Neuron (in vitro differentiated cells): Measurements from ENCODE around the gene REXO1.

Experiments
- H2AFZ ChIP-seq: one replicate; pipeline ENCODE4 v1.6.1; 2013; ENCODE audit warnings: low read depth, mild to moderate bottlenecking, inconsistent platforms, low read length, moderate library complexity
- H3K27me3 ChIP-seq: one replicate; pipeline ENCODE4 v1.6.1; 2013; ENCODE audit warnings: low read length; ENCODE audit not compliant: insufficient read depth
- H3K36me3 ChIP-seq: one replicate; pipeline ENCODE4 v1.6.1; 2013; ENCODE audit warnings: low read length; ENCODE audit not compliant: insufficient read depth
- H3K4me1 ChIP-seq: one replicate; pipeline ENCODE4 v1.6.1; 2013; ENCODE audit warnings: low read length; ENCODE audit not compliant: insufficient read depth
- H3K4me3 ChIP-seq: 2 replicates; pipeline ENCODE4 v1.5.1; 2013; ENCODE audit warnings: mild to moderate bottlenecking, low read length, moderate library complexity
- H3K9me3 ChIP-seq: one replicate; pipeline ENCODE4 v1.6.1; 2013; ENCODE audit warnings: low read length

The REXO1 gene

DNA sequence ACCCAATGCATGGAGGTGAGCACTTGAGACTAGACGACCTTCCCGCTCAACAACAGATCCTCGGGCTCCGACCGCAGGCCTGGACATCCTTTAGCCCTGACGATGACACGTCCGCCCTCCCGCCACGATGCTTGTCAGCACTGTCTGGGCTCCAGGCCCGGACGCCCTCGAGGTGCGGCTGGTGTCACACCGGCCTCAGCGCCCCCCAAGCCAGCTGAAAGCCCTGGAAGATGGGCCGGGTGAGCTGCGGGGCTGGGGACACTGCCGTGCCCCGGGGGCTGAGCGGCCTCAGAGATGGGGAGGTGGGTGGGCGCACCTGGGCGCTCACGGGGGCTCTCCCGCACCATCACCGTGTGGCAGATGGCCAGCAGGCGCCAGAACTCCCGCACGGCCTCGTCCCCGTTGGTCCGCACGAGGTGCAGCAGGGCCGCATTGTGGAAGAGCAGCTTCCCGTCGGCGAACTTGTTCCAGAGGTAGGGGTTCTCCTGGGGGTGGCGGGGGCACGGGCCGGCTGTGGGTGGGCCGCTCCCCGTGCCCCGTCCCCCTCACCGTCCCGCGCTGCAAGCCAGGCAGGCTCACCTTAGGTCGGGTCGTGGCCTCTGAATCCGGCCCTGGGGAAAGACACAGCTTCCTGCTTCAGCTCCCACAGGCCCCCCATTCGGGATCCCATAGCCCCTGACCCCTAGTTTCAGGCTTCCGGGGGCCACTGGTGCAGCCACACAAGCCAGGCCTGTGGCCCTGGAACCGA, 51.7 kb downstream of the REXO1 start:
- H3K4me1 ChIP-seq = no peaks in the 10 kb centered on the region
- H3K9me3 ChIP-seq = no peaks in the 10 kb centered on the region
- H3K4me3 ChIP-seq = no peak overlapping the region
- H3K36me3 ChIP-seq = no peaks in the 10 kb centered on the region
- no peak overlapping the region for H2AFZ ChIP-seq
- H3K27me3 ChIP-seq = peaks cover 9% of the 10 kb centered on the region

DNA sequence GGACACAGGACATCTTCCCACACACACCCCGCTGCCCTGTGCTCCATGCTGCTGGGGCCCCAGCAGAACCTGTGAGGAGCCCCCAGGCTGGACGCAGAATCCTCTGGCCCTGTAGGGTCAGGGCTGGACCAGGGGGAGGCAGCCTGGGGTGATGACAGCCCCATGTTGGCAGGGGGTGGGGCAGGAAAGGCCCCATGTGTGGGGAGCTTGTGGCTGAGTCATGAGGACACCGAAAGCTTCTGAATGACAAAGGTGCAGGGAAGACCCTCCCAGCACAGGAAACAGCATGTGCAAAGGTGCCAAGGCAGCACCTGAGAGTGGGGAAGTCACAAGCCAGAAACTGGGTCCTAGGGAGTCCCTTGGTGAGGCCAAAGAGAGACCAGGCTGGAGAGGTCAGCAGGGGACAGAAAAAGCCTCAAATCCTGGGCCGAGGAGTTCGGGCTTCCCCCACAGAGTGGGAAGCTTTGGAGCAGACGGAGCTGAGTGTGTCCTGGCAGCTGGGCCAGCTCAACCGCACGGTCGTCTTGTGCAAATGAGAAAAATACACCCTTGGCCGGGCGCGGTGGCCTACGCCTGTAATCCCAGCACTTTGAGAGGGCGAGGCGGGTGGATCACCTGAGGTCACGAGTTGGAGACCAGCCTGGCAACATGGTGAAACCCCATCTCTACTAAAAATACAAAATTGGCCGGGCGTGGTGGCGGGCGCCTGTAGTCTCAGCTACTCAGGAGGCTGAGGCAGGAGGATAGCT, 53.7 kb downstream of the REXO1 start:
- Histone ChIP-seq H3K4me1 (no peaks in the 10 kb centered on the region), H2AFZ (no peak overlapping the region), H3K9me3 (no peaks in the 10 kb centered on the region), H3K27me3 (peaks cover 9% of the 10 kb centered on the region), H3K4me3 (no peak overlapping the region), H3K36me3 (no peaks in the 10 kb centered on the region)

DNA sequence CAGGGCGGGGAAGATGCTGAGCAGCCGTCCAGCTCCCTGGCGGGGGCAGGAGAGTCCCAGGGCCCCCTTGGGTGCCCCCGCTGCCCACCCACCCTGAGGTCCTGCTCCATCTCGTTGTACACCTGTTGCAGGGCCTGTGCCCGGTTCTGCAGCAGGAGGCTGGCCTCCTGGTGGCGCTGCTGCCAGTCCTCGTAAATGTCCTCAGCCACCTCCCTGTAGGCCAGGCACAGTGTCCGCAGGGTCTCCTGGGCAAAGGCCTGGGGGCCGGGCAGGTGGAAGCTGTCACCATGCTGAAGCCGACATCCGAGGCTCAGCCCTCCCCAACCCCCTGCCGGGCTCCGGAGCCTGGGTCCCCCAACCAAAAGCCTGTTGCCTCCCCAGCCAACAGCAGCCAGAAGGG, 56.4 kb downstream of the REXO1 start:
- Histone ChIP-seq H3K4me1 (no peaks in the 10 kb centered on the region), H3K4me3 (no peak overlapping the region), H2AFZ (no peak overlapping the region), H3K27me3 (peaks cover 20% of the 10 kb centered on the region), H3K36me3 (no peaks in the 10 kb centered on the region), H3K9me3 (no peaks in the 10 kb centered on the region)

DNA sequence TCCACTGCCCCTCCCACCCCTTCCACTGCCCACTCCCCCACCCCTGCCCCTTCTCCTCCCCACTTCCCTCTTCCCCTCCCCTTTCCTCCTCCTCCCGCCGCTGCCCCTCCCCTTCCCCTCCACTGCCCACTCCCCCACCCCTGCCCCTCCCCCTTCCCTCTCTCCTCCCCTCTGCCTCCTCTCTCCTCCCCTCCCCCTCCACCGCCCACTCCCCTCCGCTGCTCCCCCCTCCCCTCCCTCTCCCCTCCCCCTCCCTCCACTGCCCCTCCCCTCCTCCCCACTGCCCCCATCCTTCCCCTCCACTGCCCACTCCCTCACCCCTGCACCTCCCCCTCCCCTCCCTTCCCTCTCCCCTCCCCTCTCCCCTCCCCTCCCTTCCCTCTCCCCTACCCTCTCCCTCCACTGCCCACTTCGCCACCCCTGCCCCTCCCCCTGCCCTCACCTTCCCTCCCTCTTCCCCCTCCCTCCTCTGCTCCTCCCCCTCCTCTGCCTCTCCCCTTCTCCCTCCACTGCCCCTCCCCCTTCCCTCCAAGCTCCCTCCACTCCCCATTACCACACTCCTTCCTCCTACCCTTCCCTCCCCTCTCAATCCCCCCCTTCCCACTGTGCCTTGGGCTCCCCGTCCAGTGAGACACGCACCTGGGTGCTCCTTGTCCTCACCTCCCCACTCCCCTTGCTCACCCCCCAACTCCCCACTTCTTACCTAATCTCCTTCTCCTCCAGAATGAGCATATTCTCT, 58.1 kb downstream of the REXO1 start:
- peaks cover 15% of the 10 kb centered on the region for H3K27me3 ChIP-seq
- H2AFZ ChIP-seq = no peak overlapping the region
- no peaks in the 10 kb centered on the region for H3K9me3 ChIP-seq
- no peaks in the 10 kb centered on the region for H3K36me3 ChIP-seq
- H3K4me1 ChIP-seq = no peaks in the 10 kb centered on the region
- H3K4me3 ChIP-seq = no peak overlapping the region

DNA sequence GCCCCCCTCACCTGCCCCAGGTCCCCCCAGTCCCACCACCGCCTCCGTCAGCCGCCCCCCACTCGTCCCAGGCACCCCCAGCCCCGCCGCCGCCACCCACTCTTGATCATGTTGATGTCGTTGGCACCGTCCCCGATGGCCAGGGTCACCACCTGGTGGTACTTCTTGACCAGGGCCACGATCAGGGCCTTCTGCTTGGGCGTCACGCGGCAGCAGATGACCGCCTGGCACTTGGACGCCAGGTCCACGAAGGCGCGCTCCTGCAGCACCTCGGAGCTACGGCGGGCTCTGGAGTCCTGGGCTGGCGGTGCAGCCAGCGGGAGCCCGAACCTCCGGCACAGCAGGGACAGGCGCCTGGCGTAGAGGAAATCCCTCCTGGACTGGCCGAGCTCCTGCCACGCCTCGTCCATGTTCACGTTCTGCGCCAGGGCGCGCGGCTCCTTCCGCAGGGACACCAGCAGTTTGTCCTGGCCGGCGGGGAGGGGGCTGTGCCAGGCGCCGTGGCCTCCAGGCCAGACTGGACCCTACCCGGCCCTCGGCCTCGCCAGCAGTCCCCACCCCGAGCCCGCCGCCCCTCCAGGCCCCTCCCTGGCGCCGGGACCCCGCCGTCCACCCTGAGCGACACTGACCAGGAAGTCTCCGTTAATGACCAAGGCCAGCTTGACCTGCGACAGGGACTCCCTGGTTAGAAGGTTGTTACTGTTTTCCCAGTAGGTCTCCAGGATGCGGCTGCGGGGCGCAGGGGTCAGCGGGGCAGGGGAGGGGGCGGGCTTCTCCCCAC, 58.8 kb downstream of the REXO1 start:
- Histone ChIP-seq H3K4me1 (no peaks in the 10 kb centered on the region), H3K27me3 (peaks cover 17% of the 10 kb centered on the region), H2AFZ (no peak overlapping the region), H3K9me3 (no peaks in the 10 kb centered on the region), H3K4me3 (no peak overlapping the region), H3K36me3 (no peaks in the 10 kb centered on the region)

DNA sequence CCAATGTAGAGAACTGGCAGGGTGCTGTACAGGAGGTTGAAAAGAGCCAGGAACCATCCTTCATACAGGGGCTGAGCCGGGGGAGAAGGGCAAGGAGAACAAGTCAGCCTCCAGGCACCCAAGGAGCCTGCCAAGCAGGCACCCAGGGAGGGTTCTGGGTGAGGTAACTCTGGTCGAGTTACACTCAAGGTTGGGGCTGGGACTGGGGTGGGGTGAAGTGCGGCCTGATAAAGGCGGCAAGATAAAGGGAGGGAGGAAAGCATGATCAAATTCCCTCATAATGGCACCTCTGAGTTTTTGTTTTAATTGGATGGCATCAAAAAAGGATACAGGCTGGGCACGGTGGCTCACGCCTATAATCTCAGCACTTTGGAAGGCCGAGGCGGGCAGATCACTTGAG, 61.2 kb downstream of the REXO1 start:
- Histone ChIP-seq H3K27me3 (peaks cover 31% of the 10 kb centered on the region), H3K4me1 (no peaks in the 10 kb centered on the region), H3K4me3 (no peak overlapping the region), H3K36me3 (no peaks in the 10 kb centered on the region), H3K9me3 (peaks cover 12% of the 10 kb centered on the region), H2AFZ (no peak overlapping the region)

DNA sequence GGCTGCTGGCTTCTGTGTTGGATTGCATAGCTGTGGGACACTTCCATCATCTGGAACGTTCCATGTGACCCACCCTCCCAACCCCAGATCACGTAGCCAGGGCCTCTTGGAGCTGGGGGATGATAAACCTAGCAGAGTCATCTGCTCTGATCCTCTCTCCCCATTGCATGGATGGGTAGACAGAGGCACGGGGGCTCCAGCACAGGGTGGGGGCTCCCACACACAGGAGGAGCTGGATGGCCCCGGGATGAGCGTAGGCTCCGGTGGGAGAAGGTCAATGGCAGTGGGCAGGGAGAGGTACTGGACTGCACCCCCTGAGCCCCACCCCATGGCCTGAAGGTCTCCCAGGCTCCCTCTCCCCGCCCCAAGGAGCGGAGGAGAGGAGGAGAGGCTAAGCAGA, 61.6 kb downstream of the REXO1 start:
- H3K4me3 ChIP-seq = no peak overlapping the region
- peaks cover 29% of the 10 kb centered on the region for H3K27me3 ChIP-seq
- no peaks in the 10 kb centered on the region for H3K36me3 ChIP-seq
- no peaks in the 10 kb centered on the region for H3K4me1 ChIP-seq
- H3K9me3 ChIP-seq = peaks cover 14% of the 10 kb centered on the region
- no peak overlapping the region for H2AFZ ChIP-seq

DNA sequence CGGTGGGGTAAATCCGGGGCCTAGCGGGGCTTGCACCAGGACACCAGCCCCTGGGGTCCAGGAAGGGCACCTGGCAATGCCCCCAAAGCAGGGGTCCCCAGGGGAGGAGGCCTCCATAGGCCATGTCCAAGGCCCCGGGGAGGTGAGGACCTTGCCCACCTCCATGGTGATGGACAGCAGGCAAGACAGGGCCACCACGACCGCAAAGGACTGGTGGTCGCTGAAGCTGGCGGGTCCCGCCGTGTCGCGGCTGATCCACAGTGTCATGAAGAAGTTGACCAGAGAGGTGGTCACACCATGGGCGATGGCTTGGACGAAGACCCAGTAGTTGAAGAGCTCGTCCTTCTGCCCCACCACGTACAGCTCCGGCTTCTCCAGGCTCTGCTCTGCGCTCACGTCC, 63.0 kb downstream of the REXO1 start:
- Histone ChIP-seq H3K36me3 (no peaks in the 10 kb centered on the region), H3K27me3 (peaks cover 33% of the 10 kb centered on the region), H3K4me3 (no peak overlapping the region), H3K4me1 (no peaks in the 10 kb centered on the region), H3K9me3 (peaks cover 14% of the 10 kb centered on the region), H2AFZ (no peak overlapping the region)

DNA sequence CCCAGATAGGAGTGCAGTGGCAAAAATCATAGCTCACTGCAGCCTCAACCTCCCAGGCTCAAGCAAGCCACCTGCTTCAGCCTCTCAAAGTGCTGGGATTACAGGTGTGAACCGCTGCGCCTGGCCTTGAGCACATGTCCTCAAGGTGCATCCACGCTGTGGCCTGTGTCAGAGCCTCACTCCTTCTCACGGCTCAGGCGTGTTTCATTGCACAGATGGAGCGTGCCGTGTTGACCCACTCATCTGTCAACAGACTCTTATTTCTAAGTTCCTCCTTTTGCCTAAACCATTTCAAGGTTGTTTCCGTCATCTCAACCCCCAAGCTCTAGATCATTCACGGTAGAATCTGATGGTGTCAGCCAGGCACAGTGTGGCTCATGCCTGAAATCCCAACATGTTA, 64.4 kb downstream of the REXO1 start:
- H3K4me3 ChIP-seq = no peak overlapping the region
- peaks cover 38% of the 10 kb centered on the region for H3K27me3 ChIP-seq
- no peak overlapping the region for H2AFZ ChIP-seq
- H3K36me3 ChIP-seq = no peaks in the 10 kb centered on the region
- peaks cover 2% of the 10 kb centered on the region for H3K4me1 ChIP-seq
- peaks cover 17% of the 10 kb centered on the region for H3K9me3 ChIP-seq

DNA sequence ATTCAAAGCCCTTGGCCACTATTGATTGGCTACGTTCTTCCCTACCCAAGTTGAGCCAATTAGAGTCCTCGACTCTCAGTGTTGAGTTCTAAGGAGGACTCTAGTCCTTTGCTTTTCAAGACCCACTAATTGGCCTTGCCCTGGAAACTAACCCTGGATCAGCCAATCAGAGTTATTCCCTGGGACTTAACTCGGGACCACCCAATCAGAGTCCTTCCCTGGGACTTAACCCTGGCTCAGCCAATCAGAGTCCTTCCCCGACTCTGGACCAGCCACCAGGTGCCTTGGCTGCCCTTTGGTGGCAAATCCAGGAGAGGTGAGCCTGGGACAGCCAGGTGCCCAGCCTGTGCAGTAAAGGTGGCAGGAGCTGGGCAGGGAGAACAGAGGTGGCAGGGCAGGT, 64.9 kb downstream of the REXO1 start:
- Histone ChIP-seq H2AFZ (no peak overlapping the region), H3K36me3 (no peaks in the 10 kb centered on the region), H3K27me3 (peaks cover 38% of the 10 kb centered on the region), H3K4me3 (no peak overlapping the region), H3K9me3 (peaks cover 17% of the 10 kb centered on the region), H3K4me1 (peaks cover 2% of the 10 kb centered on the region)

DNA sequence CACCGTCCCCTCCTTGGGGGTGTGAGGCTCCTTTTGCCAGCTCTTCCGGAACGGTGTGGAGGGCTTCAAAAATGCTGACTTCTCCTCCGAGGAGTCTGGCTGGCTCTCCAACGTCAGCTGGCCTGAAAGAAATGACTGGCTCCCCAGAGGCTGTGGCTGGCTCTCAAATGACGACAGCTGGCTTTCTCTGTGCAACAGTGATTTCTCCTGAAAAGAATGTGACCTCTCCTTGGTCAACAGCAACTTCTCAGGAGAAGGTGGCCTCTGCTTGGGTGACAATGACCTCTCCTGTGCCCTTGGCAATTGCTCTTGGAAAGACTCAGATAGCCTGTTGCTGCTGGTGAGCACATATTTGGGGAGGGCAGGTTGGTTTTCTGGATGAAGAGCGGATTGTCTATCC, 65.8 kb downstream of the REXO1 start:
- no peak overlapping the region for H2AFZ ChIP-seq
- peaks cover 40% of the 10 kb centered on the region for H3K27me3 ChIP-seq
- H3K4me3 ChIP-seq = no peak overlapping the region
- peaks cover 17% of the 10 kb centered on the region for H3K9me3 ChIP-seq
- H3K36me3 ChIP-seq = no peaks in the 10 kb centered on the region
- H3K4me1 ChIP-seq = peaks cover 2% of the 10 kb centered on the region

DNA sequence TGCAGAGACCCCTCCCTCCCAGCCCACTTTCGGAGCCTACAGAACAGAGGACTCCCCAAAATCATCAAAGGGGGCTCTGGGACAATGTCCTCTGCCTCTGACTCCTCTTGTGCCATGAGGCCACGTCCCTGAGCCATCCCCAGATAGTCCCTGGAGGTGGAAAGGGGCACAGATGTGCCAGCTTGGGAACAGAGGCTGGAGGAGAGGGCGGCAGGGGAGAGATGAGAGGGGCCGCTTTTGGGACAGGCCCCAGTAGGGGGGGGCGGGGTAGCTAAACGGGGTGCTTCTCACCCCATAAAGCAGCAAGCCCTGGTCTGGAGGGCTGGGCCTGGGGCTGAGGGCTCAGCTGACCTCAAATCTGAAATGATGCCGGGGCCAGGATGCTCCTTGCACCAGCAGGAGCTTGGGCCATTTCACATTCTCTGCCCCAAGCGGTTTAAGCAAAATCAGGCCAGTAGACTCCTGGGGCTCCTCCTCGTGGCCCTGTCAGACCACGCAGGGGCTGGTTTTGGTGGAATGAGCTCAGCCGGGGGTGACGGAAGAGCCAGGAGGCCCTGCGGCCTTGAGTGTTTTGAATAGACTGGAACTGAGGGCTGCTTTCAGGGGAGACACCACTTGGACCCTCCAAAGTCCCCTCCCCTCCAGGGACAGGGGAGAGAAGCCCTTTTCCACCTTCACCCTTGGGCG, 67.9 kb downstream of the REXO1 start:
- H3K27me3 ChIP-seq = peaks cover 60% of the 10 kb centered on the region

More for the DNA sequence above, 67.9 kb downstream of the REXO1 start:
- Histone ChIP-seq H3K9me3 (peaks cover 23% of the 10 kb centered on the region), H3K36me3 (no peaks in the 10 kb centered on the region), H3K4me3 (no peak overlapping the region), H2AFZ (no peak overlapping the region), H3K4me1 (peaks cover 2% of the 10 kb centered on the region)
